H9 (cell line): ENCODE data around the gene LRIG3. TPM values are rescaled to one million over a fixed set of nuclear protein-coding genes. Genes with fewer than 3 reads are reported as not detected.

Source experiments
- DNase-seq: peaks from one replicate; pipeline ENCODE4 v3.0.0-alpha.2; 2017
- H2AFZ ChIP-seq: one replicate; pipeline ENCODE4 v1.6.1; 2013; ENCODE audit warnings: mild to moderate bottlenecking, low read length, control low read depth, moderate library complexity
- H2AK5ac ChIP-seq: 2 replicates; pipeline ENCODE4 v1.6.1; 2013; ENCODE audit warnings: low read length, control low read depth, mixed read lengths; ENCODE audit not compliant: insufficient read length
- H2BK120ac ChIP-seq: one replicate; pipeline ENCODE4 v1.6.1; 2013; ENCODE audit warnings: low read depth, mild to moderate bottlenecking, low read length, control low read depth, inconsistent platforms; ENCODE audit not compliant: poor library complexity, severe bottlenecking
- H2BK12ac ChIP-seq: 2 replicates; pipeline ENCODE4 v1.6.1; 2013; ENCODE audit warnings: low read length, control low read depth, mixed read lengths, low read depth; ENCODE audit not compliant: insufficient read length
- H2BK15ac ChIP-seq: 2 replicates; pipeline ENCODE4 v1.6.1; 2013; ENCODE audit warnings: low read depth, low read length, control low read depth
- H2BK20ac ChIP-seq: one replicate; pipeline ENCODE4 v1.6.1; 2013; ENCODE audit warnings: low read depth, mild to moderate bottlenecking, low read length, control low read depth, inconsistent platforms; ENCODE audit not compliant: poor library complexity, severe bottlenecking
- H2BK5ac ChIP-seq: 2 replicates; pipeline ENCODE4 v1.6.1; 2013; ENCODE audit warnings: low read length, control low read depth, mixed read lengths; ENCODE audit not compliant: insufficient read length
- H3K14ac ChIP-seq: 2 replicates; pipeline ENCODE4 v1.6.1; 2013; ENCODE audit warnings: low read length, control low read depth; ENCODE audit not compliant: insufficient read depth
- H3K18ac ChIP-seq: 2 replicates; pipeline ENCODE4 v1.6.1; 2013; ENCODE audit warnings: low read depth, mild to moderate bottlenecking, mixed read lengths, low read length, control low read depth; ENCODE audit not compliant: insufficient read length
- H3K23ac ChIP-seq: 2 replicates; pipeline ENCODE4 v1.6.1; 2013; ENCODE audit warnings: low read length, control low read depth, mixed read lengths, low read depth; ENCODE audit not compliant: insufficient read length
- H3K23me2 ChIP-seq: 2 replicates; pipeline ENCODE4 v1.6.1; 2013; ENCODE audit warnings: low read depth, mild to moderate bottlenecking, mixed read lengths, low read length, control low read depth; ENCODE audit not compliant: insufficient read length, poor library complexity, severe bottlenecking
- H3K27ac ChIP-seq: 2 replicates; pipeline ENCODE4 v1.5.1; 2013; ENCODE audit warnings: low read length, control low read depth, mixed read lengths, low read depth; ENCODE audit not compliant: insufficient read length
- H3K27me3 ChIP-seq: 2 replicates; pipeline ENCODE4 v1.6.1; 2013; ENCODE audit warnings: low read length, control low read depth, inconsistent platforms; ENCODE audit not compliant: insufficient read depth
- H3K4ac ChIP-seq: 2 replicates; pipeline ENCODE4 v1.6.1; 2013; ENCODE audit warnings: low read depth, mild to moderate bottlenecking, control low read depth, inconsistent platforms, low read length, moderate library complexity
- H3K4me1 ChIP-seq: 2 replicates; pipeline ENCODE4 v1.6.1; 2013; ENCODE audit warnings: low read length, control low read depth, inconsistent platforms; ENCODE audit not compliant: insufficient read depth
- H3K4me2 ChIP-seq: 2 replicates; pipeline ENCODE4 v1.6.1; 2013; ENCODE audit warnings: low read length, control low read depth, mixed read lengths; ENCODE audit not compliant: insufficient read length, insufficient read depth
- H3K56ac ChIP-seq: 2 replicates; pipeline ENCODE4 v1.6.1; 2013; ENCODE audit warnings: low read depth, mild to moderate bottlenecking, mixed read lengths, low read length, control low read depth; ENCODE audit not compliant: insufficient read length
- H3K79me1 ChIP-seq: 2 replicates; pipeline ENCODE4 v1.6.1; 2013; ENCODE audit warnings: low read depth, mild to moderate bottlenecking, moderate library complexity, low read length, control low read depth, inconsistent platforms; ENCODE audit not compliant: insufficient read depth, poor library complexity, severe bottlenecking
- H3K79me2 ChIP-seq: 2 replicates; pipeline ENCODE4 v1.6.1; 2013; ENCODE audit warnings: low read length, control low read depth, inconsistent platforms; ENCODE audit not compliant: insufficient read depth
- H3K9ac ChIP-seq: 2 replicates; pipeline ENCODE4 v1.6.1; 2013; ENCODE audit warnings: low read length, control low read depth, mixed read lengths; ENCODE audit not compliant: insufficient read length; ENCODE audit errors: extremely low read depth
- H3K9me3 ChIP-seq: one replicate; pipeline ENCODE4 v1.6.1; 2013; ENCODE audit warnings: low read depth, low read length, inconsistent platforms; ENCODE audit not compliant: control insufficient read depth
- H3T11ph ChIP-seq: one replicate; pipeline ENCODE4 v1.6.1; 2013; ENCODE audit warnings: mild to moderate bottlenecking, low read length, control low read depth, inconsistent platforms
- H4K20me1 ChIP-seq: one replicate; pipeline ENCODE4 v1.6.1; 2013; ENCODE audit not compliant: control insufficient read depth, insufficient read length, insufficient read depth
- H4K5ac ChIP-seq: 2 replicates; pipeline ENCODE4 v1.6.1; 2013; ENCODE audit warnings: low read depth, mild to moderate bottlenecking, mixed read lengths, low read length, control low read depth; ENCODE audit not compliant: insufficient read length
- H4K8ac ChIP-seq: replicated peaks from 2 replicates; pipeline ENCODE4 v1.6.1; 2013; ENCODE audit warnings: low read length, control low read depth, mixed read lengths, low read depth; ENCODE audit not compliant: insufficient read length
- H4K91ac ChIP-seq: 2 replicates; pipeline ENCODE4 v1.6.1; 2013; ENCODE audit warnings: low read depth, mild to moderate bottlenecking, moderate library complexity, mixed read lengths, low read length, control low read depth; ENCODE audit not compliant: insufficient read length
- H3K27ac Mint-ChIP-seq, 3 experiments: 2 replicates in 2 of 3; 3 replicates in 1 of 3; pipeline ENCODE4 v1.8.0; 2020 to 2021; ENCODE audit warnings: mixed read lengths in 3 of 3, mild to moderate bottlenecking in 1 of 3, moderate library complexity in 1 of 3
- H3K27me3 Mint-ChIP-seq: 2 replicates; pipeline ENCODE4 v1.8.0; 2021; ENCODE audit warnings: low read depth, mild to moderate bottlenecking, moderate library complexity, mixed read lengths
- H3K36me3 Mint-ChIP-seq, 3 experiments: 2 replicates in 2 of 3; 3 replicates in 1 of 3; pipeline ENCODE4 v1.8.0; 2020 to 2021; ENCODE audit warnings: low read depth in 3 of 3, mixed read lengths in 3 of 3; ENCODE audit not compliant: insufficient read depth in 1 of 3
- H3K4me1 Mint-ChIP-seq, 2 experiments: 2 replicates each; pipeline ENCODE4 v1.8.0; 2020; ENCODE audit warnings: mixed read lengths in 2 of 2
- H3K4me3 Mint-ChIP-seq, 2 experiments: 2 replicates in 1 of 2; 3 replicates in 1 of 2; pipeline ENCODE4 v1.8.0; 2020 to 2021; ENCODE audit warnings: mild to moderate bottlenecking in 2 of 2, mixed read lengths in 2 of 2, moderate library complexity in 1 of 2
- H3K9me3 Mint-ChIP-seq, 2 experiments: 2 replicates in 1 of 2; 3 replicates in 1 of 2; pipeline ENCODE4 v1.8.0; 2020; ENCODE audit warnings: mild to moderate bottlenecking in 2 of 2, mixed read lengths in 2 of 2, moderate library complexity in 1 of 2
- CTCF ChIP-seq: fragments of 200-600 bp; sonication (generic); conservative IDR thresholded peaks from 3 replicates; pipeline ENCODE4 v1.8.0; 2021; ENCODE audit warnings: antibody characterized with exemption, mild to moderate bottlenecking
- WGBS: extraction: QIAGEN DNeasy Blood & Tissue Kit; methylation state at CpG from one replicate; pipeline ENCODE4 v1.1.7; 2013; ENCODE audit warnings: missing lambda C conversion rate, low lambda C conversion rate, mixed read lengths; ENCODE audit not compliant: insufficient read length; ENCODE audit errors: extremely low coverage; 5-methylcytosine and 5-hydroxymethylcytosine counted together
- total RNA-seq: library from RNA; stranded (reverse); gene quantifications from 2 replicates; pipeline ENCODE4 v1.2.1, GENCODE V29; 2021

LRIG3 gene
- total RNA-seq, 1 experiment from 2014 or later: 10.9 TPM

DNA sequence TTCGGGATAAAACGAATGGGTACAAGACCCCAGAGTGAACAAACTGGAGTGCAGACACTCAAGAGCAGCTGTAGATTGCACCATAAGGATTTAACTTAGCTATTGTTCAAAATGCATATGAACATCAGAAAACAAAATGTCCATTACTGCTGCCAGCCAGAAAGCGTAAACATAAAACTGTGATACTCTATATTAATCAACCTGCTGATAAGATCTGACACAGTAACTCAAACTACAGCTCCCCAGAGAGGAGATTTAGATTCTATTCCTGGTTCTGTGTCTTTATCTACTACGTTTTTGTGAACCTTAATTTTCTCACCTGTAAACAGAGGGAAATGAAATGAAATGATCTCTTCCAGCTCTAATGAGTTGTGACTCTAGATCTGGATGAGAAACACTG lies 22.3 kb downstream of the LRIG3 start:
- Histone ChIP-seq H3K23me2 (no peaks in the 10 kb centered on the region), H2BK15ac (no peak overlapping the region), H3T11ph (no peak overlapping the region), H3K23ac (no peak overlapping the region), H3K79me1 (peaks cover 2% of the 10 kb centered on the region), H3K56ac (no peak overlapping the region), H2BK120ac (no peak overlapping the region), H3K4me2 (no peak overlapping the region), H3K4ac (no peak overlapping the region), H2BK12ac (no peak overlapping the region), H3K27me3 (no peaks in the 10 kb centered on the region), H4K20me1 (no peaks in the 10 kb centered on the region), H4K91ac (no peak overlapping the region), H3K9me3 (no peaks in the 10 kb centered on the region), H3K27ac (no peak overlapping the region), H2BK5ac (no peak overlapping the region), H2BK20ac (no peak overlapping the region), H4K8ac (no peak overlapping the region), H3K18ac (no peak overlapping the region), H3K14ac (no peak overlapping the region), H2AFZ (no peak overlapping the region), H3K79me2 (no peaks in the 10 kb centered on the region), H3K9ac (no peak overlapping the region), H3K4me1 (no peaks in the 10 kb centered on the region; the same call in 1 of the 2 replicates), H4K5ac (no peak overlapping the region), H2AK5ac (no peak overlapping the region)
- whole genome bisulfite sequencing: no CpG with 5 or more reads among the region's 4 CpGs
- Mint-ChIP-seq H3K9me3 (no peaks in the 10 kb centered on the region), H3K27me3 (no peaks in the 10 kb centered on the region; the same call in 1 of the 2 replicates), H3K27ac (no peak overlapping the region), H3K4me1 (peaks cover 5 to 6% of the 10 kb centered on the region in 2 experiments), H3K36me3 (peaks cover 0 to 11% (median 6%) of the 10 kb centered on the region in 3 experiments; a peak in 4 of 7 replicates), H3K4me3 (no peak overlapping the region)
- TF ChIP-seq CTCF: no peak
- DNase-seq: no peak
